ENCODE data around the gene BNIP2. TPM values are rescaled to one million over a fixed set of nuclear protein-coding genes. Genes with fewer than 3 reads are reported as not detected.
A peak's percentile ranks its signal among the peaks of the same experiment; 100 is the strongest.

The BNIP2 gene
- total RNA-seq, 1 experiment from 2014 or later, result 53.1 TPM

DNA sequence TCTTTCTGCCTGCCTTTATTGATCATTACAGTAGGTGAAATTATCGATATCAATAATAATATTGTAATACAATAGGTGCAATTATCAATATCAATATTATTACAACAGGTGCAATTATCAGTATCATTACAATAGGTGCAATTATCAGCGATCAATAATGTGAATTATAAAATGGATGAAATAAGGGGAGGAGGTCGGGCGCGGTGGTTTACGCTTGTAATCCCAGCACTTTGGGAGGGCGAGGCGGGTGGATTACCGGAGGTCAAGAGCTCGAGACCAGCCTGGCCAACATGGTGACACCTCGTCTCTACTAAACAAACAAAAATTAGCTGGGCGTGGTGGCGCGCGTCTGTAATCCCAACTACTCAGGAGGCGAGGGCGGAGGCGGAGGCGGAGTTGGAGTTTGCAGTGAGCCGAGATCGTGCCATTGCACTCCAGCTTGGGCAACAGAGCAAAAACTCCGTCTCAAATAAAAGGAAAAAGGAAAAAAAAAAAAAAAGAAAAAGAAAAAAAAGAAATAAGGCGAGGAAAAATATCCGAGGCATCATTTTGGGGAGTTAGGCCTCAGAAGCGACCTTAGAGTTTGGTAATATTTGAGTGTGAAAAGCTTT is 611 bp upstream of the BNIP2 start:
- ChIA-PET RAD21 (ENCODE audit: low non-redundant PET in 1 of 2, low total read pairs in 2 of 2, uncharacterized antibody in 2 of 2, unreplicated experiment in 2 of 2) (no interaction called here), POLR2A (interaction anchor here (1.6 kb wide), 1 partner anchor 10 kb away, joined by 3 read pairs; no protein-coding TSS in a partner anchor), CTCF (interaction anchor here (0.6 to 4.5 kb wide), 11 partner anchors 12 to 831 kb away, joined by 3 to 33 read pairs (median 8); no protein-coding TSS in a partner anchor)
- BruUV-seq (replicated peaks), result TSS peak; percentile 84
- Histone ChIP-seq H3K79me2 (ENCODE audit: insufficient read depth, low read length) (peaks cover 43% of the 10 kb centered on the region), H3K4me2 (ENCODE audit: low read length) (peak overlapping the region; percentile 89), H3K4me1 (ENCODE audit: control insufficient read depth in 1 of 2, insufficient read depth in 2 of 2, low read length in 2 of 2) (peaks cover 15% of the 10 kb centered on the region in 2 experiments), H3K9me2 (ENCODE audit: insufficient read depth) (no peaks in the 10 kb centered on the region), H3K27ac (ENCODE audit: low read depth, low read length) (peak overlapping the region; percentile 95; the same call in 1 of the 2 replicates), H4K20me1 (ENCODE audit: insufficient read depth) (no peaks in the 10 kb centered on the region), H3K27me3 (ENCODE audit: insufficient read depth, low read length) (no peaks in the 10 kb centered on the region), H2AFZ (ENCODE audit: low read depth, low read length, poor library complexity, severe bottlenecking) (peak overlapping the region; percentile 92), H3K36me3 (ENCODE audit: control insufficient read depth in 1 of 2, insufficient read depth in 2 of 2, low read length in 2 of 2) (no peaks in the 10 kb centered on the region), H3K9me3 (ENCODE audit: control insufficient read depth in 1 of 2, insufficient read depth in 1 of 2, low read depth in 1 of 2, low read length in 2 of 2) (no peaks in the 10 kb centered on the region), H3K4me3 (replicated peaks in 1 of 2; ENCODE audit: low read depth in 1 of 2, low read length in 2 of 2) (peak overlapping the region; percentile 85 to 92), H3K9ac (ENCODE audit: low read length) (peak overlapping the region; percentile 95)
- intact Hi-C loops (cut with micrococcal nuclease), result loop anchor here (2.0 to 10.0 kb wide), 2 partner anchors 491 to 835 kb away; no protein-coding TSS in a partner anchor
- DNase-seq (ENCODE audit: low read depth, low spot score), result peak; percentile 55
- no peak for TF ChIP-seq EZH2 (IDR thresholded peaks at IDR 0.05)
- TF ChIP-seq EGR1 (IDR thresholded peaks at IDR 0.05; ENCODE audit: low read depth), result 0 out of 2 replicates have a peak, but pooled peaks have one; percentile 11
- ATAC-seq, result peak; percentile 70

DNA sequence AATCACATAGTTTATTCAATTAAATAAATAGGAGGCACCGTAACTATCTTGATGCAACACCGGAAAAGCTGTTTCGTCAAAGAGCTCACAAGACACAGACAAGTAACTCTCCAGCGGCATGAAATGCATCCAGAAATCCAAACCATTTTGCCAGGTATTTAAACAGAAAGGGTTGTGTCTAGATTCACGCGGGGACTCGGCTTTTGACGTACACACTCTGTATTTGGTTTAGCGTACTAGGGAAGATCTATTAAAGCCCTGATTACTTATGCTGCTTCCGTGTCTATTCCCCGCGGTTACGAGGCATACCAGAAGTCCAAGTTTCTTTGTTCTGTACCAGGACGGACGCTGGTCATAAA is 718 bp downstream of the BNIP2 start:
- RAD21 ChIA-PET (ENCODE audit: low non-redundant PET in 1 of 2, low total read pairs in 2 of 2, uncharacterized antibody in 2 of 2, unreplicated experiment in 2 of 2), result no interaction called here
- peaks cover 15% of the 10 kb centered on the region in 2 experiments for H3K4me1 ChIP-seq (ENCODE audit: control insufficient read depth in 1 of 2, insufficient read depth in 2 of 2, low read length in 2 of 2)
- CTCF ChIA-PET, result no interaction called here
- H3K9me3 ChIP-seq (ENCODE audit: control insufficient read depth in 1 of 2, insufficient read depth in 1 of 2, low read depth in 1 of 2, low read length in 2 of 2), result no peaks in the 10 kb centered on the region
- peak overlapping the region; percentile 95 for H3K27ac ChIP-seq (ENCODE audit: low read depth, low read length)
- POLR2A ChIA-PET, result no interaction called here
- H3K27me3 ChIP-seq (ENCODE audit: insufficient read depth, low read length), result no peaks in the 10 kb centered on the region
- TF ChIP-seq POLR2A (IDR thresholded peaks at IDR 0.05; ENCODE audit: borderline replicate concordance, extremely low read depth, insufficient read depth, insufficient read length) (no peak), SIN3A (IDR thresholded peaks at IDR 0.05; ENCODE audit: low read depth) (peak; percentile 12; the same call in 1 of the 2 replicates)
- H4K20me1 ChIP-seq (ENCODE audit: insufficient read depth), result no peaks in the 10 kb centered on the region
- DNase-seq (ENCODE audit: low read depth, low spot score) (peak; percentile 6), ATAC-seq (peak; percentile 13)
- H2AFZ ChIP-seq (ENCODE audit: low read depth, low read length, poor library complexity, severe bottlenecking), result no peak overlapping the region
- peaks cover 56% of the 10 kb centered on the region for H3K79me2 ChIP-seq (ENCODE audit: insufficient read depth, low read length)
- H3K36me3 ChIP-seq (ENCODE audit: control insufficient read depth in 1 of 2, insufficient read depth in 2 of 2, low read length in 2 of 2), result no peaks in the 10 kb centered on the region
- peak overlapping the region; percentile 95 for H3K9ac ChIP-seq (ENCODE audit: low read length)
- intact Hi-C loops (cut with micrococcal nuclease), result no loop called here
- no TSS peak for BruUV-seq (replicated peaks)
- peak overlapping the region; percentile 89 for H3K4me2 ChIP-seq (ENCODE audit: low read length)
- H3K4me3 ChIP-seq (replicated peaks in 1 of 2; ENCODE audit: low read depth in 1 of 2, low read length in 2 of 2), result peak overlapping the region; percentile 85 to 92
- no peaks in the 10 kb centered on the region for H3K9me2 ChIP-seq (ENCODE audit: insufficient read depth)

Data from HCT116 (cell line).